Measurements from ENCODE around the gene HBS1L. TPM values are rescaled to one million over a fixed set of nuclear protein-coding genes. Genes with fewer than 3 reads are reported as not detected.

Gene HBS1L
- total RNA-seq, 2 experiments from 2014 or later = 82.9 to 93.1 TPM

DNA sequence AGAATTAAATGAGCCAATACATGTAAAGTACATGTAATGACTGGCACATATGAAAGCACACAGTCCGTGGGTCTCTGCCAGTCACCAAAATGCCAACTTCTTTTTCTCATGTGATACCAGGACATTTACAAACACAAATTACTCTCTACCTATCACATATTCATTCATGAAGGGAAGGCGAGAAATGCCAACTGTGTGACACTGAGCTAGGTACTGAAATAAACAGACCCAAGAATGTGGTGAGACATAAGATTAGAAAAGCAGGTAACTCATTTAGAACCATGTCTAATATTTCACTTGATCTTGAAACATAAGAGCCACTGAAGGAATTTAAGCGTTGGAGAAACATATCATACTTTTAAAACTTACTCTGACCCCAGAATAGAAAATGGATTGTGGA is 41.4 kb downstream of the HBS1L start:
- TF ChIP-seq, protein P1, sequence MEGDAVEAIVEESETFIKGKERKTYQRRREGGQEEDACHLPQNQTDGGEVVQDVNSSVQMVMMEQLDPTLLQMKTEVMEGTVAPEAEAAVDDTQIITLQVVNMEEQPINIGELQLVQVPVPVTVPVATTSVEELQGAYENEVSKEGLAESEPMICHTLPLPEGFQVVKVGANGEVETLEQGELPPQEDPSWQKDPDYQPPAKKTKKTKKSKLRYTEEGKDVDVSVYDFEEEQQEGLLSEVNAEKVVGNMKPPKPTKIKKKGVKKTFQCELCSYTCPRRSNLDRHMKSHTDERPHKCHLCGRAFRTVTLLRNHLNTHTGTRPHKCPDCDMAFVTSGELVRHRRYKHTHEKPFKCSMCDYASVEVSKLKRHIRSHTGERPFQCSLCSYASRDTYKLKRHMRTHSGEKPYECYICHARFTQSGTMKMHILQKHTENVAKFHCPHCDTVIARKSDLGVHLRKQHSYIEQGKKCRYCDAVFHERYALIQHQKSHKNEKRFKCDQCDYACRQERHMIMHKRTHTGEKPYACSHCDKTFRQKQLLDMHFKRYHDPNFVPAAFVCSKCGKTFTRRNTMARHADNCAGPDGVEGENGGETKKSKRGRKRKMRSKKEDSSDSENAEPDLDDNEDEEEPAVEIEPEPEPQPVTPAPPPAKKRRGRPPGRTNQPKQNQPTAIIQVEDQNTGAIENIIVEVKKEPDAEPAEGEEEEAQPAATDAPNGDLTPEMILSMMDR (conservative IDR thresholded peaks at IDR 0.05; ENCODE audit: low read length) = no peak
- TF ChIP-seq EZH2phosphoT487 (IDR thresholded peaks at IDR 0.05; ENCODE audit: borderline replicate concordance, low read depth, low read length) = no peak
- ChIA-PET CTCF (ENCODE audit: unreplicated experiment) (no interaction called here), POLR2A (interaction anchor here (1.5 kb wide), 1 partner anchor 9 kb away, joined by 4 read pairs; no protein-coding TSS in a partner anchor)
- peaks cover 14% of the 10 kb centered on the region; the same call in 1 of the 2 replicates for H3K79me2 ChIP-seq (ENCODE audit: insufficient read depth, low read depth, low read length)
- peaks cover 15% of the 10 kb centered on the region for H3K36me3 ChIP-seq (ENCODE audit: insufficient read depth, low read length)
- no peaks in the 10 kb centered on the region for H4K20me1 ChIP-seq (ENCODE audit: insufficient read depth, low read length)
- no peaks in the 10 kb centered on the region for H3K9me3 ChIP-seq (ENCODE audit: low read length)
- intact Hi-C loops (cut with micrococcal nuclease; ENCODE audit: unreplicated experiment) = loop anchor here (5.0 kb wide), 1 partner anchor 169 kb away; the partner anchor contains the start of gene MYB
- no peak overlapping the region for H3K27ac ChIP-seq (ENCODE audit: low read depth, low read length, poor library complexity, severe bottlenecking)
- peaks cover 14% of the 10 kb centered on the region for H3K4me1 ChIP-seq (ENCODE audit: insufficient read depth, low read length, poor library complexity, severe bottlenecking)
- H3K9me2 ChIP-seq (ENCODE audit: insufficient read depth, low read length) = no peaks in the 10 kb centered on the region
- H2AFZ ChIP-seq (ENCODE audit: low read length) = no peak overlapping the region
- H3K4me3 ChIP-seq (ENCODE audit: low read depth, low read length, poor library complexity, severe bottlenecking) = no peak overlapping the region
- no peak for DNase-seq (ENCODE audit: low spot score)
- BruUV-seq (replicated peaks) = no TSS peak
- no peak overlapping the region for H3K4me2 ChIP-seq (ENCODE audit: low read length)

DNA sequence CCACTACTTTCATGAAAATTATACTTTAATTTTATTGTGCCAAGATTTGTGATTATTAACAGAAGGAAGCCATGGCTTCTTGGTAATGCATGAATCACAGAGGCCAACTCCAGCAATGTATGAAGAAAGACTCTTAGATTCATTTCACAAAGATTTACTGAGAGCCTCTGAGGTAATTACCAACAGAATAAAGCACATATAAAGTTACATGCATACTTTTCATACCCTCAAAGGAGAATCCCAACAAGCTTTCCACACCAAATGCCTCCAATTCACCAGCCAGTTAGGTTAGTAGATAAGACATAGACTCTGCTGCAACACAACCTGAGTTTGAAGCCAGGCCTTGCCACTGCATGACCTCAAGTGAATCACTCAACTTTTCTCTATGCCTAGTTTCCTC is 41.9 kb downstream of the HBS1L start:
- no peak overlapping the region for H3K4me2 ChIP-seq (ENCODE audit: low read length)
- CTCF ChIA-PET (ENCODE audit: unreplicated experiment) = no interaction called here
- no peaks in the 10 kb centered on the region for H3K9me2 ChIP-seq (ENCODE audit: insufficient read depth, low read length)
- no peak overlapping the region for H3K27ac ChIP-seq (ENCODE audit: low read depth, low read length, poor library complexity, severe bottlenecking)
- DNase-seq (ENCODE audit: low spot score) = no peak
- TF ChIP-seq EZH2phosphoT487 (IDR thresholded peaks at IDR 0.05; ENCODE audit: borderline replicate concordance, low read depth, low read length) = no peak
- TF ChIP-seq, protein P1 (conservative IDR thresholded peaks at IDR 0.05; ENCODE audit: low read length) = no peak
- H3K4me1 ChIP-seq (ENCODE audit: insufficient read depth, low read length, poor library complexity, severe bottlenecking) = peaks cover 14% of the 10 kb centered on the region
- POLR2A ChIA-PET = interaction anchor here (1.5 to 1.7 kb wide), 2 partner anchors 9 to 10 kb away, joined by 4 read pairs; no protein-coding TSS in a partner anchor
- H3K36me3 ChIP-seq (ENCODE audit: insufficient read depth, low read length) = peaks cover 15% of the 10 kb centered on the region
- H3K9me3 ChIP-seq (ENCODE audit: low read length) = no peaks in the 10 kb centered on the region
- peaks cover 9% of the 10 kb centered on the region; the same call in 1 of the 2 replicates for H3K79me2 ChIP-seq (ENCODE audit: insufficient read depth, low read depth, low read length)
- no peak overlapping the region for H2AFZ ChIP-seq (ENCODE audit: low read length)
- no peaks in the 10 kb centered on the region for H4K20me1 ChIP-seq (ENCODE audit: insufficient read depth, low read length)
- BruUV-seq (replicated peaks) = no TSS peak
- intact Hi-C loops (cut with micrococcal nuclease; ENCODE audit: unreplicated experiment) = loop anchor here (5.0 kb wide), 1 partner anchor 170 kb away; the partner anchor contains the start of gene MYB
- no peak overlapping the region for H3K4me3 ChIP-seq (ENCODE audit: low read depth, low read length, poor library complexity, severe bottlenecking)

DNA sequence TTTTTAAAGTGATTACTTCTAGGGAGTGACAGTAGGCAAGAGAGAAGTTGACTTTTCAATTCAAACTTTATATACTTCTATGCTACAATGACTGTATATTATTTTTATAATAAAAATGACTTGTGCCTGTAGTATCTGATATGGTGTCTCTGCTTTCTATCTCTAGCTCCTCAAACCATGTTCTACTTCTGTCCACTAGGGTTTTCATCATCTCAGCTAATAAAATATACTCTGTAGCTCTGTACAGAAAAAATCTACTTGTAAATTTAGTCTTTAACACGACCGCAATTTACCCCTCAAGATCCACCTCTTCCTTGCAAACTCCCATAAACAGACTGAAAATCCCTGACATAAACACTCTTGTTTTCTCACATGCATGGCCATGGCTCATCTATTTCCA is 42.3 kb downstream of the HBS1L start:
- peaks cover 7% of the 10 kb centered on the region; the same call in 1 of the 2 replicates for H3K79me2 ChIP-seq (ENCODE audit: insufficient read depth, low read depth, low read length)
- no peak for DNase-seq (ENCODE audit: low spot score)
- peaks cover 14% of the 10 kb centered on the region for H3K4me1 ChIP-seq (ENCODE audit: insufficient read depth, low read length, poor library complexity, severe bottlenecking)
- H3K4me2 ChIP-seq (ENCODE audit: low read length) = no peak overlapping the region
- H3K4me3 ChIP-seq (ENCODE audit: low read depth, low read length, poor library complexity, severe bottlenecking) = no peak overlapping the region
- intact Hi-C loops (cut with micrococcal nuclease; ENCODE audit: unreplicated experiment) = loop anchor here (5.0 kb wide), 1 partner anchor 170 kb away; the partner anchor contains the start of gene MYB
- CTCF ChIA-PET (ENCODE audit: unreplicated experiment) = no interaction called here
- H4K20me1 ChIP-seq (ENCODE audit: insufficient read depth, low read length) = no peaks in the 10 kb centered on the region
- POLR2A ChIA-PET = interaction anchor here (1.5 to 1.7 kb wide), 2 partner anchors 9 to 10 kb away, joined by 4 read pairs; no protein-coding TSS in a partner anchor
- no peaks in the 10 kb centered on the region for H3K9me3 ChIP-seq (ENCODE audit: low read length)
- no peak overlapping the region for H3K27ac ChIP-seq (ENCODE audit: low read depth, low read length, poor library complexity, severe bottlenecking)
- H3K9me2 ChIP-seq (ENCODE audit: insufficient read depth, low read length) = no peaks in the 10 kb centered on the region
- no peak for TF ChIP-seq EZH2phosphoT487 (IDR thresholded peaks at IDR 0.05; ENCODE audit: borderline replicate concordance, low read depth, low read length)
- TF ChIP-seq, protein P1 (conservative IDR thresholded peaks at IDR 0.05; ENCODE audit: low read length) = peak; percentile 44; the same call in 1 of the 2 replicates
- BruUV-seq (replicated peaks) = no TSS peak
- H2AFZ ChIP-seq (ENCODE audit: low read length) = no peak overlapping the region
- peaks cover 15% of the 10 kb centered on the region for H3K36me3 ChIP-seq (ENCODE audit: insufficient read depth, low read length)
